Activated naive CD4-positive, alpha-beta T cell (primary cell): ENCODE data around the gene MCM9.
"Not testable (repeated sequence)": the region's sequence is repeated elsewhere in the genome, so short reads cannot be mapped to it uniquely, and the experiment has no call there.

ENCODE experiments used
- DNase-seq, 4 experiments: peaks; one replicate each; lab custom pipeline; 2025; lab: John Stamatoyannopoulos, UW

The MCM9 gene

DNA sequence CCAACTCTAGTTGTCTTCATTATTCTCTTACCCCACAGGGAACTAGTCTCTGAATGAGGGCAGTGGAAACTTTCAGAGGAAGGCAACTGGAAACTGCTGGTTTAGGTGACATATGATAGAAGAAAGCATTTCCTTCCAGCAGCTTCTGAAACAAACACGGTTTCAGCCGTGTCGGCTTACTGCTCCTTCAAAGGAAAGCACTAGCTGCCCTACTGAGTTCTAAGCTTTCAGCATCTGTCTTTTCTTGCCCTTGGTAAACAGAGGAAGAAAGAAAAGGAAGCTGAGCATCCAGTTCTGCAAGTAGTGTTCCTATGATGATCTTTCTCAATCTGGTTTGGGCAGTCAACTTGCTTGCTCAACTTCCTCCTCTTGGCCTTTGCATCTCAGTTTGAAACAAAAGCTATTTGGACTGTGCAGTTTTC, 166.0 kb downstream of the MCM9 start:
- no peak for DNase-seq

DNA sequence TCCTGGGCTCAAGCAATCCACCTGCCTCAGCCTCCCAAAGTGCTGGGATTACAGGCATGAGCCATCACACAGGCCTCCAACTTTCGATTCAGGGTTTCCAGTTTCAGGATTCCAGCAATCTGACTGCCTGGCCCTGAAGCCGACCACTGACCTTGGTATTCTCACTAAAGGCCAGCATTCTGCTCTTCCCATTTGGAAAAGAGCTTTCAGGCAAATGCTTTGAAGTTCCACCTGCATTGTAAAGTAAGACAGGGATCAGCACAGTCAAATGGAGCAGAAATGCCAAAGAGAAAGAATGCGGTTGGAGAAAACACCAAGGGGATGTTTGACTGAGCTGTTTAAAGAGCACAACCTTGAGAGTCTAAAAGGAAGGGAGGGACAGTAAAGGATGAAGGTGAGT, 166.5 kb downstream of the MCM9 start:
- no peak for DNase-seq

DNA sequence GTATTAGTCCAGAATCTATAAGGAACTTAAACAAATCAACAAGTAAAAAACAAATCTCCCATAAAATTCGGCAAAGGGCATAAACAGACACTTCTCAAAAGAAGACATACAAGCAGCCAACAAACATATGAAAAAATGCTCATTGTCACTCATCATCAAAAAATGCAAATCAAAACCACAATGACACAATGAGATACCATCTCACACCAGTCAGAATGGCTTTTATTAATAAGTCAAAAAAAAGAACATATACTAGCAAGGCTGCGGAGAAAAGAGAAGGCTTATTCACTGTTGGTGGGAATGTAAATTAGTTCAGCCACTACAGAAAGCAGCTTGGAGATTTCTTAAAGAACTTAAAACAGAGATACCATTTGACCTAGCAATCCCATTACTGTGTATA, 169.6 kb downstream of the MCM9 start:
- not testable (repeated sequence) for DNase-seq

DNA sequence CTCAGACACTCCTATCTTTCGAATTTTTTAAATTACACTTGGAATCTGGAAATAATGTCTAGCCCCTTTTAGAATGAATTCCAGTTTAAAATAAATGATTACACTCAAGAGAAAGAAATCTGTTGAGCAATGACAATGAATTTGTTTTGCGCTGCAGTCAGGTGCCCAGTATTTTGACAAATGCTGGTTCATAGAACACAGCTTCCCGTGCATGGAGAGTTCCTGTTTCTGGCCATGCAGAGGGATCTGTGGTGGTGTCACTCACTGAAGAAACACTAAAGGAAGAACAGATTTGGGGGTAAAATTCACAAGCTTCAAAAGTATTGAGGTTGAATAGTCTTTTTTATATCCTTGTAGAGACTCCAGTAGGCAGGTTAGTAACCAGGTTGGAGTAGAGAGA, 170.2 kb downstream of the MCM9 start:
- DNase-seq = no peak
